Testis (tissue), 3 donors: ENCODE results near the gene PLLP. TPM values are rescaled to one million over a fixed set of nuclear protein-coding genes. Genes with fewer than 3 reads are reported as not detected.
"Not testable (repeated sequence)": the region's sequence is repeated elsewhere in the genome, so short reads cannot be mapped to it uniquely, and the experiment has no call there.

Source experiments
- DNase-seq: peaks from one replicate; pipeline ENCODE4 v3.0.0-alpha.2; 2019
- H3K27ac ChIP-seq, 2 donors: fragments of 200-600 bp; sonication (generic); one replicate each; pipeline ENCODE4 v1.5.1; 2019
- H3K27me3 ChIP-seq: fragments of 200-600 bp; sonication (generic); one replicate; pipeline ENCODE4 v1.5.1; 2019
- H3K36me3 ChIP-seq: fragments of 200-600 bp; sonication (generic); one replicate; pipeline ENCODE4 v1.5.1; 2017; ENCODE audit warnings: low read depth; ENCODE audit errors: missing control alignments
- H3K4me1 ChIP-seq: fragments of 200-600 bp; sonication (generic); one replicate; pipeline ENCODE4 v1.5.1; 2019
- H3K4me3 ChIP-seq, 2 donors: fragments of 200-600 bp; sonication (generic); one replicate each; pipeline ENCODE4 v1.5.1; 2017 to 2019
- H3K9me3 ChIP-seq: fragments of 200-600 bp; sonication (generic); one replicate; pipeline ENCODE4 v1.5.1; 2017
- CTCF ChIP-seq, 3 experiments: fragments of 450-650 bp in 2 of 3; fragments of 200-600 bp in 1 of 3; sonication (generic) in 1 of 3; IDR thresholded peaks; one replicate each; pipeline ENCODE4 v1.5.1; 2016 to 2019; ENCODE audit warnings: antibody characterized with exemption in 3 of 3, mild to moderate bottlenecking in 2 of 3, moderate library complexity in 1 of 3
- POLR2A ChIP-seq: fragments of 450-650 bp; IDR thresholded peaks from one replicate; pipeline ENCODE4 v1.6.1; 2017; ENCODE audit warnings: antibody characterized with exemption, mild to moderate bottlenecking, moderate library complexity
- WGBS, 2 donors: methylation state at CpG; one replicate each; pipeline ENCODE4 v1.1.5; 2018; 5-methylcytosine and 5-hydroxymethylcytosine counted together
- intact Hi-C: fragments of 100-400 bp; cut with DNase I; formaldehyde crosslinking; loops from one replicate; pipeline ENCODE4 v1.15.1; 2023; ENCODE audit warnings: low total_unique reads
- polyA plus RNA-seq: library from polyadenylated mRNA; stranded (reverse); fragments of 350-450 nt; fragmentation: Illumina TruSeq; extraction: RNeasy Lipid Tissue Mini Kit (QIAGEN cat#74804); gene quantifications from one replicate; pipeline ENCODE4 v1.2.3, GENCODE V29; 2014; ENCODE audit warnings: low read depth, low replicate concordance; ENCODE audit not compliant: insufficient read depth
- total RNA-seq, 2 donors: library from RNA; depleted of rRNA; stranded (reverse); fragments of >200 nt; gene quantifications; one replicate each; pipeline ENCODE4 v1.2.3, GENCODE V29; 2016

Gene PLLP
- total and polyA plus RNA-seq, 3 donors from 2014 or later: 15.0 to 39.4 (median 36.1) TPM

- H3K9me3 ChIP-seq: no peaks in the 10 kb centered on the region
- intact Hi-C loops: no loop called here
- peak overlapping the region; percentile 78 to 83 for H3K27ac ChIP-seq
- DNase-seq: peak; percentile 95
- TF ChIP-seq POLR2A: no peak
- no peak for TF ChIP-seq CTCF (IDR thresholded peaks at IDR 0.05)
- 54 to 60% methylated on average over 11 to 14 of the region's 14 CpGs for WGBS, 2 donors
- H3K4me1 ChIP-seq: peaks cover 52% of the 10 kb centered on the region
- H3K27me3 ChIP-seq: no peaks in the 10 kb centered on the region
- no peaks in the 10 kb centered on the region for H3K36me3 ChIP-seq
- no peak overlapping the region for H3K4me3 ChIP-seq
Observed at GRCh38 chr16:57268804-57269800, 15.4 kb downstream of the PLLP start.

GRCh38 chr16:57267343-57267742 is 17.1 kb downstream of the PLLP start:
- intact Hi-C loops, DNase-seq, H3K36me3 ChIP-seq, H3K9me3 ChIP-seq, H3K4me3 ChIP-seq, H3K27me3 ChIP-seq: not testable (repeated sequence)
- WGBS, 2 donors: 47 to 66% methylated on average over 2 of the region's 2 CpGs
- peak overlapping the region; percentile 78 to 83 for H3K27ac ChIP-seq
- peaks cover 55% of the 10 kb centered on the region for H3K4me1 ChIP-seq

GRCh38 chr16:57266531-57267260 is 17.8 kb downstream of the PLLP start:
- Histone ChIP-seq H3K4me3 (no peak overlapping the region), H3K9me3 (no peaks in the 10 kb centered on the region), H3K4me1 (peaks cover 54% of the 10 kb centered on the region), H3K27me3 (no peaks in the 10 kb centered on the region), H3K27ac (peak overlapping the region; percentile 78 to 83), H3K36me3 (no peaks in the 10 kb centered on the region)
- intact Hi-C loops: no loop called here
- WGBS, 2 donors: 35 to 47% methylated on average over 6 of the region's 6 CpGs
- TF ChIP-seq CTCF (IDR thresholded peaks at IDR 0.05) (no peak), POLR2A (no peak)
- peak; percentile 54 for DNase-seq

- H3K9me3 ChIP-seq: no peaks in the 10 kb centered on the region
- H3K36me3 ChIP-seq: no peaks in the 10 kb centered on the region
- H3K27me3 ChIP-seq: no peaks in the 10 kb centered on the region
- H3K4me1 ChIP-seq: peaks cover 54% of the 10 kb centered on the region
- intact Hi-C loops: no loop called here
- 55% methylated on average over 14 to 16 of the region's 16 CpGs for WGBS, 2 donors
- peak overlapping the region; percentile 78 to 83 for H3K27ac ChIP-seq
- H3K4me3 ChIP-seq: no peak overlapping the region
- TF ChIP-seq POLR2A: no peak
- TF ChIP-seq CTCF (IDR thresholded peaks at IDR 0.05): no peak
- peak; percentile 93 for DNase-seq
Observed at GRCh38 chr16:57265850-57266530, 18.5 kb downstream of the PLLP start.

- H3K9me3 ChIP-seq: no peaks in the 10 kb centered on the region
- no peak for DNase-seq
- TF ChIP-seq POLR2A (no peak), CTCF (IDR thresholded peaks at IDR 0.05) (no peak)
- intact Hi-C loops: no loop called here
- H3K4me1 ChIP-seq: peaks cover 55% of the 10 kb centered on the region
- no peaks in the 10 kb centered on the region for H3K27me3 ChIP-seq
- H3K36me3 ChIP-seq: no peaks in the 10 kb centered on the region
- no peak overlapping the region for H3K4me3 ChIP-seq
- H3K27ac ChIP-seq: no peak overlapping the region
- WGBS, 2 donors: 90 to 94% methylated on average over 11 of the region's 11 CpGs
Observed at GRCh38 chr16:57264950-57265371, 19.5 kb downstream of the PLLP start.
